H1 (cell line): ENCODE results near the gene YAP1. TPM values are rescaled to one million over a fixed set of nuclear protein-coding genes. Genes with fewer than 3 reads are reported as not detected.

Experiments
- CTCF ChIA-PET: fragments of 300-600 bp; sonication (Branson Sonifier 250); formaldehyde crosslinking; loops from one replicate; lab custom pipeline; 2021; ENCODE audit not compliant: partially characterized antibody; lab: Charles Lee
- POLR2A ChIA-PET: fragments of 300-600 bp; sonication (Branson Sonifier 250); formaldehyde crosslinking; loops from one replicate; lab custom pipeline; 2021; ENCODE audit warnings: inconsistent platforms; ENCODE audit not compliant: partially characterized antibody; lab: Charles Lee
- DNase-seq, 2 experiments: peaks; one replicate each; pipeline versions ENCODE4 v3.0.0 to v3.0.0-alpha.2; 2010 to 2022; ENCODE audit warnings: low spot score in 2 of 2, low read depth in 1 of 2, mixed read lengths in 1 of 2
- FAIRE-seq: peaks from 2 replicates; lab custom pipeline; 2011; peaks lifted over from hg19 to GRCh38; lab: Jason Lieb, UNC
- H2AFZ ChIP-seq: 2 replicates; pipeline ENCODE4 v1.8.1; 2012; ENCODE audit warnings: low read length, inconsistent platforms
- H2AK5ac ChIP-seq: 2 replicates; pipeline ENCODE4 v1.6.1; 2013; ENCODE audit warnings: low read depth, low read length
- H2BK120ac ChIP-seq: replicated peaks from 2 replicates; pipeline ENCODE3; 2013; ENCODE audit warnings: low read depth, low read length, inconsistent platforms
- H2BK12ac ChIP-seq: 2 replicates; pipeline ENCODE4 v1.6.1; 2013; ENCODE audit warnings: low read depth, low read length
- H2BK15ac ChIP-seq: 2 replicates; pipeline ENCODE4 v1.6.1; 2013; ENCODE audit warnings: low read length
- H2BK20ac ChIP-seq: 2 replicates; pipeline ENCODE4 v1.6.1; 2013; ENCODE audit warnings: low read length
- H2BK5ac ChIP-seq: 2 replicates; pipeline ENCODE4 v1.6.1; 2013; ENCODE audit warnings: low read depth, low read length
- H3K14ac ChIP-seq: 2 replicates; pipeline ENCODE4 v1.6.1; 2013; ENCODE audit warnings: inconsistent platforms; ENCODE audit not compliant: insufficient read length
- H3K18ac ChIP-seq: 2 replicates; pipeline ENCODE4 v1.6.1; 2013; ENCODE audit warnings: low read length; ENCODE audit errors: extremely low read depth
- H3K23ac ChIP-seq: 2 replicates; pipeline ENCODE4 v1.6.1; 2013; ENCODE audit warnings: inconsistent platforms; ENCODE audit not compliant: insufficient read length
- H3K23me2 ChIP-seq: 2 replicates; pipeline ENCODE4 v1.6.1; 2013; ENCODE audit warnings: low read depth, low read length
- H3K27ac ChIP-seq: 2 replicates; pipeline ENCODE4 v1.6.1; 2011; ENCODE audit warnings: low read depth, low read length, inconsistent platforms
- H3K27me3 ChIP-seq, 4 experiments: replicated peaks in 1 of 4; 1 replicate in 1 of 4; 2 replicates in 3 of 4; pipeline versions ENCODE4 v1.6.1 to v1.8.1; 2011 to 2013; ENCODE audit warnings: low read length in 3 of 4, mild to moderate bottlenecking in 3 of 4, inconsistent platforms in 2 of 4, mixed read lengths in 2 of 4, moderate library complexity in 1 of 4; ENCODE audit not compliant: control insufficient read depth in 3 of 4, insufficient read depth in 3 of 4; ENCODE audit errors: extremely low read depth in 1 of 4
- H3K36me3 ChIP-seq, 4 experiments: 2 replicates each; pipeline versions ENCODE4 v1.6.1 to v1.8.1; 2011 to 2013; ENCODE audit warnings: mild to moderate bottlenecking in 4 of 4, low read length in 3 of 4, moderate library complexity in 2 of 4, control low read depth in 1 of 4, inconsistent platforms in 1 of 4; ENCODE audit not compliant: insufficient read depth in 4 of 4, control insufficient read depth in 2 of 4
- H3K4ac ChIP-seq: replicated peaks from 2 replicates; pipeline ENCODE3; 2013; ENCODE audit warnings: low read length, low read depth, mixed read lengths, inconsistent platforms; ENCODE audit not compliant: insufficient read length
- H3K4me1 ChIP-seq, 4 experiments: replicated peaks in 1 of 4; 1 replicate in 1 of 4; 2 replicates in 3 of 4; pipeline versions ENCODE4 v1.6.1 to v1.8.1; 2011 to 2013; ENCODE audit warnings: low read length in 3 of 4, inconsistent platforms in 2 of 4, mixed read lengths in 1 of 4; ENCODE audit not compliant: insufficient read depth in 4 of 4, control insufficient read depth in 3 of 4
- H3K4me2 ChIP-seq, 2 experiments: 2 replicates each; pipeline versions ENCODE4 v1.6.1 to v1.8.1; 2011 to 2013; ENCODE audit warnings: low read depth in 2 of 2, low read length in 2 of 2, control low read depth in 1 of 2, inconsistent platforms in 1 of 2, mild to moderate bottlenecking in 1 of 2; ENCODE audit not compliant: insufficient read depth in 1 of 2
- H3K4me3 ChIP-seq, 4 experiments: fragments of 200-600, 300-600 bp in 1 of 4; sonication (generic), shearing (Covaris generic), sonication (Bioruptor Twin) in 1 of 4; 2 replicates each; pipeline versions ENCODE4 v1.5.1 to v1.8.1; 2011 to 2016; ENCODE audit warnings: low read length in 4 of 4, low read depth in 3 of 4, control low read depth in 2 of 4, inconsistent platforms in 2 of 4, mild to moderate bottlenecking in 2 of 4, mixed read lengths in 1 of 4, moderate library complexity in 1 of 4; ENCODE audit not compliant: insufficient read depth in 2 of 4; ENCODE audit errors: extremely low read depth in 1 of 4
- H3K56ac ChIP-seq: replicated peaks from 2 replicates; pipeline ENCODE3; 2013; ENCODE audit warnings: low read depth, mild to moderate bottlenecking, mixed read lengths, low read length, inconsistent platforms; ENCODE audit not compliant: insufficient read length
- H3K79me1 ChIP-seq: 2 replicates; pipeline ENCODE4 v1.6.1; 2013; ENCODE audit warnings: low read depth, low read length, control low read depth
- H3K79me2 ChIP-seq, 2 experiments: 2 replicates each; pipeline versions ENCODE4 v1.6.1 to v1.8.1; 2012 to 2013; ENCODE audit warnings: low read length in 2 of 2, mild to moderate bottlenecking in 2 of 2, inconsistent platforms in 1 of 2; ENCODE audit not compliant: insufficient read depth in 2 of 2, control insufficient read depth in 1 of 2
- H3K9ac ChIP-seq, 4 experiments: replicated peaks in 1 of 4; 1 replicate in 1 of 4; 2 replicates in 3 of 4; pipeline versions ENCODE4 v1.6.1 to v1.8.1; 2011 to 2013; ENCODE audit warnings: low read depth in 3 of 4, low read length in 3 of 4, control low read depth in 2 of 4, mild to moderate bottlenecking in 2 of 4, moderate library complexity in 2 of 4, inconsistent platforms in 1 of 4; ENCODE audit errors: extremely low read depth in 1 of 4
- H3K9me3 ChIP-seq, 2 experiments: 2 replicates each; pipeline versions ENCODE4 v1.6.1 to v1.8.1; 2012 to 2013; ENCODE audit warnings: mild to moderate bottlenecking in 2 of 2, moderate library complexity in 2 of 2, control low read depth in 1 of 2, inconsistent platforms in 1 of 2, low read depth in 1 of 2, low read length in 1 of 2, mixed read lengths in 1 of 2; ENCODE audit not compliant: insufficient read depth in 2 of 2
- H4K20me1 ChIP-seq, 2 experiments: replicated peaks in 1 of 2; 2 replicates each; pipeline versions ENCODE3 to v1.8.1; 2011 to 2013; ENCODE audit warnings: inconsistent platforms in 2 of 2, low read length in 2 of 2, mild to moderate bottlenecking in 1 of 2; ENCODE audit not compliant: insufficient read depth in 2 of 2, control insufficient read depth in 1 of 2
- H4K5ac ChIP-seq: 2 replicates; pipeline ENCODE4 v1.6.1; 2013; ENCODE audit warnings: low read length, low read depth, mixed read lengths, inconsistent platforms; ENCODE audit not compliant: insufficient read length
- H4K8ac ChIP-seq: 2 replicates; pipeline ENCODE4 v1.8.0; 2013; ENCODE audit warnings: mild to moderate bottlenecking, moderate library complexity, low read length, inconsistent platforms; ENCODE audit not compliant: insufficient read depth; ENCODE audit errors: extremely low read depth
- H4K91ac ChIP-seq: replicated peaks from 2 replicates; pipeline ENCODE3; 2013; ENCODE audit warnings: low read length, mixed read lengths, inconsistent platforms; ENCODE audit not compliant: insufficient read length
- CTCF ChIP-seq, 3 experiments: IDR thresholded peaks; 1 replicate in 2 of 3; 2 replicates in 1 of 3; pipeline versions ENCODE4 v1.5.1 to v1.6.1; 2011; ENCODE audit warnings: low read length in 3 of 3, mild to moderate bottlenecking in 3 of 3, inconsistent platforms in 2 of 3, low read depth in 1 of 3, moderate library complexity in 1 of 3; ENCODE audit not compliant: insufficient read depth in 1 of 3; ENCODE audit errors: control extremely low read depth in 1 of 3
- HDAC2 ChIP-seq, 2 experiments: fragments of 300-600 bp in 1 of 2; sonication (generic) in 1 of 2; IDR thresholded peaks; 2 replicates each; pipeline ENCODE4 v1.6.1; 2011 to 2012; ENCODE audit warnings: low read depth in 2 of 2, low read length in 2 of 2, mild to moderate bottlenecking in 2 of 2, moderate library complexity in 2 of 2, borderline replicate concordance in 1 of 2, inconsistent platforms in 1 of 2
- KDM1A ChIP-seq: fragments of 200-600, 300-600 bp; sonication (generic); IDR thresholded peaks from 2 replicates; pipeline ENCODE4 v1.7.1; 2016; ENCODE audit warnings: mild to moderate bottlenecking, low read length, borderline replicate concordance
- MAX ChIP-seq: IDR thresholded peaks from 2 replicates; pipeline ENCODE4 v1.6.1; 2012; ENCODE audit warnings: inconsistent platforms
- NRF1 ChIP-seq: IDR thresholded peaks from 2 replicates; pipeline ENCODE4 v1.6.1; 2011; ENCODE audit warnings: mild to moderate bottlenecking, low read depth, low read length, improper control_type of control experiment
- RAD21 ChIP-seq, 2 experiments: IDR thresholded peaks in 1 of 2; conservative IDR thresholded peaks in 1 of 2; 2 replicates each; pipeline ENCODE4 v1.6.1; 2011; ENCODE audit warnings: low read depth in 2 of 2, low read length in 2 of 2, improper control_type of control experiment in 1 of 2, inconsistent platforms in 1 of 2, mild to moderate bottlenecking in 1 of 2, moderate library complexity in 1 of 2
- RXRA ChIP-seq: IDR thresholded peaks from 2 replicates; pipeline ENCODE4 v1.6.1; 2011; ENCODE audit warnings: low read depth, mild to moderate bottlenecking, low read length, moderate library complexity; ENCODE audit not compliant: insufficient read depth
- SP4 ChIP-seq: IDR thresholded peaks from 2 replicates; pipeline ENCODE4 v1.6.1; 2012; ENCODE audit warnings: low read length, inconsistent platforms
- WGBS, 2 experiments: shearing (Covaris generic) in 1 of 2; methylation state at CpG; one replicate each; pipeline versions ENCODE4 v1.1.6 to v1.1.7; 2013 to 2015; ENCODE audit warnings: low lambda C conversion rate in 2 of 2, mixed read lengths in 2 of 2, inconsistent platforms in 1 of 2, low coverage in 1 of 2, missing lambda C conversion rate in 1 of 2; ENCODE audit not compliant: insufficient replicate concordance in 2 of 2, insufficient coverage in 1 of 2, insufficient read length in 1 of 2; ENCODE audit errors: extremely low coverage in 1 of 2, missing lambda C conversion rate in 1 of 2; 5-methylcytosine and 5-hydroxymethylcytosine counted together
- polyA plus RNA-seq, 7 experiments: library from polyadenylated mRNA; depleted of rRNA in 3 of 7; stranded (reverse) in 5 of 7; unstranded in 2 of 7; fragments of >200 nt in 5 of 7; fragments of 200-250 nt in 2 of 7; gene quantifications; 1 replicate in 5 of 7; 2 replicates in 1 of 7; 4 replicates in 1 of 7; pipeline versions ENCODE4 v1.2.1 to v1.2.3, GENCODE V29; 2011 to 2013; ENCODE audit warnings: missing spikeins in 2 of 7, mixed read lengths in 2 of 7
- total RNA-seq: library from RNA; stranded (reverse); fragmentation: NEBNext Ultra II Directional; extraction: Animal tissue kit (Norgen Biotek cat#: 25700); gene quantifications from 2 replicates; pipeline ENCODE4 v1.2.1, GENCODE V29; 2021

Gene YAP1
- total and polyA plus RNA-seq, 2 of the 8 experiments (the other 6 are each of a cell fraction or from before 2014, with no cell fraction given): 62.0 to 108 TPM

- Histone ChIP-seq H4K8ac (no peak overlapping the region), H3K9me3 (no peaks in the 10 kb centered on the region), H2BK5ac (no peak overlapping the region), H2BK20ac (no peak overlapping the region), H3K23me2 (no peaks in the 10 kb centered on the region), H2BK12ac (no peak overlapping the region), H3K9ac (no peak overlapping the region), H3K27ac (no peak overlapping the region), H4K91ac (no peak overlapping the region), H2AFZ (no peak overlapping the region), H4K5ac (no peak overlapping the region), H3K23ac (no peak overlapping the region), H2AK5ac (no peak overlapping the region), H3K4me3 (no peak overlapping the region), H3K27me3 (no peaks in the 10 kb centered on the region), H3K79me2 (peaks cover 6 to 100% of the 10 kb centered on the region in 2 experiments), H3K4me1 (peaks cover 0 to 3% (median 0%) of the 10 kb centered on the region in 4 experiments; a peak in 2 of 7 replicates), H3K14ac (no peak overlapping the region), H3K36me3 (no peaks in the 10 kb centered on the region; a peak in 1 of 8 replicates), H4K20me1 (peaks cover 0 to 3% of the 10 kb centered on the region in 2 experiments), H2BK120ac (no peak overlapping the region), H3K56ac (no peak overlapping the region), H3K18ac (no peak overlapping the region), H3K4me2 (no peak overlapping the region), H3K4ac (no peak overlapping the region), H3K79me1 (0 out of 2 replicates have a peak, but pooled peaks cover 5% of the 10 kb centered on the region), H2BK15ac (no peak overlapping the region)
- CTCF ChIA-PET: no interaction called here
- POLR2A ChIA-PET: interaction anchor here (2.0 kb wide), 1 partner anchor 12 kb away, joined by 6 read pairs; no protein-coding TSS in a partner anchor
- 88% methylated on average over 4 of the region's 4 CpGs; no CpG with 5 or more reads in 1 of the 2 experiments for WGBS, 2 experiments
- DNase-seq: no peak
- TF ChIP-seq RAD21 (IDR thresholded peaks at IDR 0.05 in 1 of 2, conservative IDR thresholded peaks at IDR 0.05 in 1 of 2; ENCODE audit: low read depth in 2 of 2, low read length in 2 of 2): no peak
- no peak for TF ChIP-seq MAX
- TF ChIP-seq CTCF (IDR thresholded peaks at IDR 0.05; ENCODE audit: control extremely low read depth in 1 of 3, insufficient read depth in 1 of 3, low read depth in 1 of 3, low read length in 3 of 3): no peak
- no peak for TF ChIP-seq RXRA
- no peak for TF ChIP-seq NRF1
- TF ChIP-seq HDAC2 (IDR thresholded peaks at IDR 0.05; ENCODE audit: borderline replicate concordance in 1 of 2, low read depth in 2 of 2, low read length in 2 of 2): no peak
- no peak for TF ChIP-seq KDM1A
- no peak for TF ChIP-seq SP4
- FAIRE-seq: no peak
These were observed 45.4 kb downstream of the YAP1 start for GRCh38 chr11:102155676-102156075.
